ENCODE results near the gene SPOCK1.

SPOCK1 gene

DNA sequence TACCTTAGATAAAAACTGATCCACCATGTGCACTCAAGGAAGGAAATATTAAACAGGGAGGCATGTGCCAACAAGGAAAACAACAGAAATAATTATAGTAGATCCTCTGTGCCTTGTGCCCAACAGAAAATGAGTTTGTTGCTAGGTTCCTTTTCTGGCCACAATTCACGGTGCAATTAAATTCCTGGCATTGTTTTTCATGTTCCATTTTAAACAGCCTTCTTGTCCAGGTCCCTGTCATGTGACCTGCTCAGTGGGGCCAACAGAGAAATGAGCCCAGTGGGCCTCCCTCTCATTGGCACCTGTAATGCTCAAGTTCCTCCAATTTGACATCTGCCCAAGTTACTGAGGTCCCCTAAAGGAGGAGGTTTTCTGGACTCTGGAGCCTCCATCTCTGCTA is 56.5 kb downstream of the SPOCK1 start:
- no peak for DNase-seq (ENCODE audit: low read depth in 3 of 3)

GRCh38 chr5:137441476-137441875 is 57.6 kb downstream of the SPOCK1 start:
- no peak for DNase-seq (ENCODE audit: low read depth in 3 of 3)

DNA sequence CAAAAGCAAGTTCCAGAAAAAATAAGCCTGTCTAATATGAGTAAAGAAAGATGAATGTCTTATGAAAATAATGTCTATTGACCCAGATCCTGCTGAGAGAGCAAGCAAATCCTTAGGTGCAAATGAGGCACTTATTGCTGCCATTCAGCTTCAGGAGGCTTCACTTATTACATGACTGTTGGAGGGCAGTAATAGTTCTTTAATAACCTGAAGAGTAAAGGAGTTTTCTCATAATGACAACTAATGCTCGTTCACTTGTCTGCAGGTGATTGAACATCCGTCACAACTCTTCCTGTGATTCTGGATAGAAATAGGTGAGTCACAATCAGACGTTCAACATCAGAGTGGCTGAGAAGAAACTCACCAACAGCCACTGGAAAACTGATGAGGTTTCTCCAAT is 58.3 kb downstream of the SPOCK1 start:
- DNase-seq (ENCODE audit: low read depth in 3 of 3) = no peak

DNA sequence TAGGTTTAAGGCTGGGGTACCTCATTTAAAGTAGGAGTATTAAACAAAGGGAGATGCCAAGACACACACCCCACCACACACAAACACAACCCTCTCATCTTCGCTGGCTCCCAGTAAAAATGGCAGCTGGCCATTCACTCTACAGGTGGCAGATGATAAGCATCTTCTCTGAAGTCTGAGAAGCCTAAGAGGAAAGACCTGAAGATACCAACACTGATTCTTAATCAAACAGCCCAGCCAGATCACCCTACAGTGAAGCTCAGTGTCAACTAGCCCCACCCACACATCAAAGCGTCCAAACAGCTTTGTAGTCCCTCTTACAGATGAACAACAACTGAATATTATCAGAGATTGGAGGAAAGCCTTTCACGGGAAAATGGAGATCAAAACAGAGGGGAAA is 59.5 kb downstream of the SPOCK1 start:
- DNase-seq (ENCODE audit: low read depth in 3 of 3) = no peak

- DNase-seq (ENCODE audit: low read depth in 3 of 3) = no peak
Measured at GRCh38 chr5:137438932-137439331, 60.2 kb downstream of the SPOCK1 start.

- DNase-seq (ENCODE audit: low read depth in 3 of 3) = no peak
Measured at GRCh38 chr5:137437774-137438173, 61.4 kb downstream of the SPOCK1 start.

- no peak for DNase-seq (ENCODE audit: low read depth in 3 of 3)
Measured at GRCh38 chr5:137433539-137433938, 65.6 kb downstream of the SPOCK1 start.

DNA sequence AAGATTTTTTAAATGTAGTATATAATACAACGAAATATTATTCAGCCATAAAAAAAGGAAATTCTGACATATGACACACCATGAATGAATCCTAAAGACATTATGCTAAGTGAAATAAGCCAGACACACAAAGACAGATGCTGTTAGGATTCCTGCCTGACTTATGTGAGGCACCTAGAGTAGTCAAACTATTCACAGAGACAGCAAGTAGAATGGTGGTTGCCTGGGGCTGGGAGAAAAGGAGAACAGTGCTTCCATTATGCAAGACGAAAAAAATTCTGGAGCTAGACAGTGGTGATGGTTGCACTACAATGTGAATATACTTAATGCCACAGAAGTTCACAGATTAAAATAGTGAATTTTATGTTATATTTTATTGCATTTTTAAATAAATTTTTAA is 66.8 kb downstream of the SPOCK1 start:
- DNase-seq (ENCODE audit: low read depth in 3 of 3) = no peak

- no peak for DNase-seq (ENCODE audit: low read depth in 3 of 3)
Measured at GRCh38 chr5:137431051-137431450, 68.1 kb downstream of the SPOCK1 start.

DNA sequence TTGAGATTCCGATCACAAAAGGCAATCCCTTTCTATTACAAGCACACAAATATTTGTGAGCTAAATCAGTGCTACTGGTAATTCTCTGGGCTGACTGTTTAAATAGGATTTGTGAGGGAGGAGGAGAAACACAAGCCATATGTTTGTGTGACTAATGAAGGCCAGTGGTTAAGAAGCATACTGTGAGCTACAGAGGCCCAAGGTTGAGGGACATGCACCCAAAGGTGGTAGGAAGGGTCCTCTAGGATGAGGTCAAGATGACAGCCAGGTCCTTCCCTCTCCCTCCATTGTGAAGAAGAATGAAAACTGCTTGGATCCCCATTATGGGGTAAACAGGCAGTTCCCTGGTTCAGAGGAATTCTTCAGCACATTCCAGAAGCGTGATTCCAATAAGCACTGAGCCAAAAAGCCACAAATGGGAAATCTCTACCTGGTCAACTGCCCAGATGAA is 83.9 kb downstream of the SPOCK1 start:
- DNase-seq (ENCODE audit: low read depth in 3 of 3) = no peak

DNA sequence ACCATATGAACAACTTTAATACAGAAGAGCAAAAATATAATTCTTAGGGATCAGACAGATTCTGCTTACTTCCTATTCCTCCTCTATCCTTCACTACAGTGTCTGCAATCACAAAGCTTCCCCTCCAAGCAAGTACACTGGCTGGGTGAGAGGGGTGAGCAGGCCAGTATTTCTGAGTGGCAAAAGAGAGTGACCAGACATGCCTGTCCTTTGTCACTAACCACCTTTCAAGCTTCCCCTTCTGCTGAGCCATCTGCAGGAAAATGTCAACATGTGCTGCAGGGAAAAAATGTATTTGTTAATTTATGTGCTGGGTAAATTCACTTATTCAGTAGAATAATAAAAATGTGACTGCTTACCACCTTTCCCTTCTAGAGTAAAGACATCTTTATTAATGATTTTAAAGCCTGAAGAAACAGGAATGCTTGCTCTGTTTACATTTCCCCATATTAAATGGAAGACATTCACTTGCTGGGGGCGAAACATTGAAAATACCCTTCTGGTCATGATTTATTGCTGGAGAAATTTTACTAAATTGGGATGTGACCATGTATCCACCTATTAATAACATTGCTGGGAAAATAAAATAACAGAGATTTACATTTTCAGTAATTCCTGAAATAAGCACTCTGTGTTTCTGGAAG is 84.9 kb downstream of the SPOCK1 start:
- DNase-seq (ENCODE audit: low read depth in 3 of 3) = no peak

GRCh38 chr5:137412136-137412535 is 87.0 kb downstream of the SPOCK1 start:
- DNase-seq (ENCODE audit: low read depth in 3 of 3) = no peak

GRCh38 chr5:137410234-137411010 is 88.7 kb downstream of the SPOCK1 start:
- no peak for DNase-seq (ENCODE audit: low read depth in 3 of 3)

DNA sequence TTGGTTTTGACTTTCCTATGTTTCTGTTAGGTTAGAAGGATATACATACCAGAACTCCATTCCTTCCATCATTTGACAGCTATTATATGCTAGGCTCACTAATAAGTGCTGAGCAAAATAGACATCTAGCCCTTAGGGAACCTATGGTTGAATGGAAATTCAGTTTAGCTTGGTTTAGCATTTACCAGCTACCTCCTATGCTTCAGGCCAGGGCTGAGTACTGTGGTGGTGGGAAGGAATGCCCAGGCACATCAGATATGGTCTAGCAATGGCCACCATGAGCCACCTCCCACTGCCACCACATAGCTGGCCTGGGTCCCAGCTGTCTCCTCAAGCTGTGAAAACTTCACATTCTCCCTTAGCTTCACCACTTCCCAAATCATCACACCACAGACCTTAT is 89.4 kb downstream of the SPOCK1 start:
- DNase-seq (ENCODE audit: low read depth in 3 of 3) = no peak

- no peak for DNase-seq (ENCODE audit: low read depth in 3 of 3)
Measured at GRCh38 chr5:137407090-137407489, 92.0 kb downstream of the SPOCK1 start.

DNA sequence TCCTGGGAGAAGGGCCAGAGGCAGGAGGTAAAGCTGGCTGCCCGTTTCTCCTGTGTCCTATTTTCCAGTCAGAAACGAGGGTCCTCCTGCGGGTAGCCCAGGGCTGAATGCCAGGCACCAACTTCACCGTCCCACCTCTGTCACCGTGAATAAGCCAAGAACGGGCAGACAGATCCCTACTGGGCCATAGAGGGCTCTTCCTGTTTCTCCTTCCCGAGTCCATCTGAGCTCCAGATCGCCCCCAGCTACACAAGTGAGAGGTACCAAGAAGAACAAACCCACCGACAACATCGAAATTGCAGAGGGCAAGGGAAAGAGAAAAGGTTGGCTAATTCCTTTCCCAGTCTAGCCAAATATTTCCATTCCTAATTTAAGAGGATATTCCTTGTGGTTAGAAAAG is 93.7 kb downstream of the SPOCK1 start:
- no peak for DNase-seq (ENCODE audit: low read depth in 3 of 3)

- no peak for DNase-seq (ENCODE audit: low read depth in 3 of 3)
Measured at GRCh38 chr5:137403869-137404268, 95.3 kb downstream of the SPOCK1 start.

DNA sequence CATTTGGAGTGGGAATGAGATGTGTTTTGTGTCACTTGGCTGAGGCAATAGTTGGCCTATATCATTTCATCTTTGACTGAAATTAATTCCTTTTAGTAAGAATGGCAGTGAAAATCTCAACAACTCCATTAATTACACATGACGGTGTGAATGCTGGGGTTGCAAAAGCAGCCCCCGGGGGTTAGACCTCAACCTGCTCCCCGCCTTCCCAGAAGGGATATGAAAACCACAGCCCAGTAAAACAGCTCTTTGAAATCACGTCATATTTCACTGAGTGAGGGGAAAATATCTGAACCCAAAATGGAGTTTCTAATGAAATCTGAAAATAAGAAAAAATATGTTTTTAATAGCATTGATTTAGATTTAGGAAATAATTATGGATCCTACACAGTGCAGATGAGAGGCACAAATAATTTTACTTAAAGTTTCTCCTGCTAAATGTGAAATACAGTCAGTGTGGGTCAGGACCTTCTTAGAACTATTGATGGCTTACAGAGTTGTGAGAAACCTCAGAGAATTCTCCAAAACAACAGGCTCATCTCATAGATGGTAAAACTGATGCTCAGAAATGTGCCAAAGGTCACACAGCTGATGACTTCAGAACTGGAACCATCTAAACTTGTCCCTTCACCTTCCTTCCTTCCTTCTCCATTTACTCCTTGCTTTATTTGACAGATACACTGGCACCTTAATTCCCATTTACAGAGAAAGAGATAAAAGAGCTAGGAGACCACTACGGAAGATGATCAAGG is 96.5 kb downstream of the SPOCK1 start:
- no peak for DNase-seq (ENCODE audit: low read depth in 3 of 3)

DNA sequence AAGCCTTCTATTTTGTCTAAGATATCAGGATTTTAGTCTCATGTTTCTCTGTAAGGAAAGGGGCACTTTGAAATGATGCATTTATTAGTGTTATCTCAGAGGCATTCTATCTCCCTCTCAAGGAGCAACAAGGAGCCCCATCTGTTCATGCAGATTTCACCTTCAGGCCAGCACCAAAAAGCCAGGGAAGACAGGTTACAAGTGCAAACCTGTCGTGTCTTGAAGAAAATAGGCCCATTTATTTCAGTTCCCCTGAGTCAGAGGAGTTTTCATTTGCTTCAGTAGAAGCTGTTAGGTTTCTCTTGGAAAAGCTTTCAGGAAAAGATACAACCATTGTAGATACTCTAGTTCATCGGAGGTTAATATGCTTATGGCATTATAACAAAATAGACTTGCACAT is 97.2 kb downstream of the SPOCK1 start:
- no peak for DNase-seq (ENCODE audit: low read depth in 3 of 3)

DNA sequence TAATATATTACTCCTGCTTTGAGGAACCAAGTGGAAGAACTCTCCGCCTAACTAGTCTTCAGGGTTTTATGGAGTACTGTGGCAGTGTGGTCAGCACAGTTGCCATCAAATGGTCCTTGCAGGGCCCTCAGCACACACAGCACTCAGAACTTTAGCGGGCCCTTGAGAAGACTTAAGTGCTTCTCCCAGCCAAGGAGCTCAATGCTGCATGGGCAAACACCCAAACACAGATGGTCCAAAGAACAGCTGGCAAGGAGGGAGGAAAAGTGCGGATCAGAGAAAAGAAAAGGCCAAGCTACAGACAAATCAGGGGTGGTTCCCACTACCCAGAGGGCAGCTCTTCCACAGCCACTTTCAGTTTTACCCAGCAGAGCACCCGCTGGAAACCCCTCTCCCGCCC is 98.6 kb downstream of the SPOCK1 start:
- no peak for DNase-seq (ENCODE audit: low read depth in 3 of 3)

GRCh38 chr5:137399911-137400310 is 99.2 kb downstream of the SPOCK1 start:
- DNase-seq (ENCODE audit: low read depth in 3 of 3) = no peak

DNA sequence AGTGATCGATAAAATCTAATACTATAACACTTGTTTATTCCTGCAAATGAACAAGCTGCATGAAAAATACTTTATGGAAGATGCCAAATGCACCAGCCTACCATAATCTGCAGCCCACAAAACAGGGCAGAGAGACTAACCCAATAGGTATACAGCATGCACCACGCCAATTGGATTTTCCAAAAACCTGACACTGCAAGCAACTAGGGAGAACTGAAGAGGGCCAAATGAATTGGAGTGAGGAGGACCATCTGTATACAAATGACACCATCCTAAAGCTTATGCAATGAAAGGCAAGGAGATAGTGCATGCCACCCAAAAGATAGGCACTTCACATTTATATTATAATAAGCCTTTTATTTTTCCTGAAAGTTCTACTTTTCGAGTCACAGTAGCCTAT is 100.4 kb downstream of the SPOCK1 start:
- DNase-seq (ENCODE audit: low read depth in 3 of 3) = no peak

DNA sequence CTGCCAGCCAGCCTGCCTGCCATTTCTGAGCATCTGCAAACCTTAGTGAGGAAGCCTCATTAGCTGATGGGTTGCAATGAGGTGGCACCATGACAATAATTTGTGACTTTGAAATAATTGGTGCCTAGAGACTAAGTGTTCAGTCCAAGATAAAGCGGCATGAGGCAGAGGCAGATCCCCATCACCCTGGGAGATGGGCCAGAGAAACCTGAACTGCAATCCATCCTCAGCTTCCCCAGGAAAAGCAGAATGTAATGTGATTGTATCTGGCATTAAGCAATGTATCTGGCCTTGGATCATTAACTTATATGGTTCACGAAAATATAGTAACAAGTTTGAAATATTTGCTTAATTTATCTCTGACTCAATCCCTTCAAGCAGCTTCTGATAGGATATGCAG is 101.0 kb downstream of the SPOCK1 start:
- DNase-seq (ENCODE audit: low read depth in 3 of 3) = no peak

All from stimulated activated CD4-positive, alpha-beta T cell treated with anti-CD3 and anti-CD28 coated beads, TNF-alpha, amount 100 ng/mL, for 48 hours (primary cell).